Occipital lobe (tissue), 2 donors: ENCODE measurements around the gene CDK6. TPM values are rescaled to one million over a fixed set of nuclear protein-coding genes. Genes with fewer than 3 reads are reported as not detected.

Experiments used
- DNase-seq: peaks from one replicate; lab custom pipeline; 2025; lab: John Stamatoyannopoulos, UW
- total RNA-seq: library from RNA; depleted of rRNA; stranded (reverse); fragments of >200 nt; gene quantifications from one replicate; pipeline ENCODE4 v1.2.3, GENCODE V29; 2014

The CDK6 gene
- total RNA-seq, 1 donor from 2014 or later, result 11.1 TPM

- no peak for DNase-seq
These were observed 233.9 kb downstream of the CDK6 start for GRCh38 chr7:92602352-92603088.

GRCh38 chr7:92598310-92598981, 237.9 kb downstream of the CDK6 start:
- no peak for DNase-seq

- DNase-seq, result no peak
These were observed 241.1 kb downstream of the CDK6 start for GRCh38 chr7:92595281-92595680.

GRCh38 chr7:92594746-92595145, 241.6 kb downstream of the CDK6 start:
- DNase-seq, result no peak

- no peak for DNase-seq
These were observed 245.6 kb downstream of the CDK6 start for GRCh38 chr7:92590711-92591310.

- DNase-seq, result no peak
These were observed 247.3 kb downstream of the CDK6 start for GRCh38 chr7:92589056-92589455.

GRCh38 chr7:92588561-92588960, 247.8 kb downstream of the CDK6 start:
- DNase-seq, result no peak

GRCh38 chr7:92586841-92587240, 249.5 kb downstream of the CDK6 start:
- no peak for DNase-seq

GRCh38 chr7:92586403-92586802, 250.0 kb downstream of the CDK6 start:
- no peak for DNase-seq

- no peak for DNase-seq
These were observed 251.4 kb downstream of the CDK6 start for GRCh38 chr7:92584953-92585352.

- DNase-seq, result no peak
These were observed 253.4 kb downstream of the CDK6 start for GRCh38 chr7:92582948-92583347.

- no peak for DNase-seq
These were observed 260.1 kb downstream of the CDK6 start for GRCh38 chr7:92576296-92576695.

- DNase-seq, result no peak
These were observed 267.2 kb downstream of the CDK6 start for GRCh38 chr7:92569137-92569536.

GRCh38 chr7:92567460-92567859, 268.9 kb downstream of the CDK6 start:
- DNase-seq, result no peak

GRCh38 chr7:92563345-92563744, 273.0 kb downstream of the CDK6 start:
- no peak for DNase-seq

GRCh38 chr7:92560602-92561001, 275.8 kb downstream of the CDK6 start:
- DNase-seq, result no peak

GRCh38 chr7:92557808-92558362, 278.5 kb downstream of the CDK6 start:
- DNase-seq, result no peak

GRCh38 chr7:92557249-92557648, 279.1 kb downstream of the CDK6 start:
- DNase-seq, result no peak
